OCI-LY7 (cell line): ENCODE data around the gene PCDHGA4. TPM values are rescaled to one million over a fixed set of nuclear protein-coding genes. Genes with fewer than 3 reads are reported as not detected.

Experiments used
- BruUV-seq: library from RNA; stranded (reverse); fragments of 400-500 nt; replicated peaks from 2 replicates; lab custom pipeline; 2021; lab: Mats Ljungman, UMichigan
- CTCF ChIA-PET: fragments of 300-600 bp; sonication (Branson Sonifier 250); formaldehyde crosslinking; loops from one replicate; lab custom pipeline; 2022; ENCODE audit warnings: antibody characterized with exemption; ENCODE audit not compliant: unreplicated experiment; lab: Charles Lee
- POLR2A ChIA-PET: fragments of 300-600 bp; sonication (Branson Sonifier 250); formaldehyde crosslinking; loops from one replicate; lab custom pipeline; 2022; ENCODE audit warnings: antibody characterized with exemption; lab: Charles Lee
- DNase-seq: peaks from one replicate; pipeline ENCODE4 v3.0.0-alpha.2; 2015; ENCODE audit warnings: low spot score
- H2AFZ ChIP-seq: fragments of 200-600 bp; sonication (generic), shearing (Covaris generic); 2 replicates; pipeline ENCODE4 v1.6.1; 2014; ENCODE audit warnings: mild to moderate bottlenecking, antibody characterized with exemption, low read length, moderate library complexity
- H3K27ac ChIP-seq: fragments of 200-600 bp; sonication (generic); 2 replicates; pipeline ENCODE4 v1.5.1; 2014; ENCODE audit warnings: mixed run types, low read depth, mild to moderate bottlenecking, moderate library complexity, low read length, inconsistent platforms; ENCODE audit not compliant: poor library complexity, severe bottlenecking
- H3K36me3 ChIP-seq: fragments of 200-600 bp; sonication (generic); 2 replicates; pipeline ENCODE4 v1.6.1; 2014; ENCODE audit warnings: mild to moderate bottlenecking, antibody characterized with exemption, low read length, moderate library complexity, mixed read lengths; ENCODE audit not compliant: insufficient read depth
- H3K4me1 ChIP-seq: fragments of 200-600 bp; sonication (generic); 2 replicates; pipeline ENCODE4 v1.5.1; 2014; ENCODE audit warnings: mild to moderate bottlenecking, low read length; ENCODE audit not compliant: insufficient read depth, poor library complexity, severe bottlenecking
- H3K4me2 ChIP-seq: fragments of 200-600 bp; sonication (generic); 2 replicates; pipeline ENCODE4 v1.6.1; 2014; ENCODE audit warnings: mild to moderate bottlenecking, low read length
- H3K4me3 ChIP-seq: fragments of 200-600 bp; sonication (generic); 2 replicates; pipeline ENCODE4 v1.5.1; 2014; ENCODE audit warnings: mild to moderate bottlenecking, low read depth, low read length; ENCODE audit not compliant: poor library complexity, severe bottlenecking
- H3K79me2 ChIP-seq: fragments of 200-600 bp; sonication (generic); 2 replicates; pipeline ENCODE4 v1.6.1; 2016; ENCODE audit warnings: low read depth, mild to moderate bottlenecking, low read length, moderate library complexity, mixed read lengths; ENCODE audit not compliant: insufficient read depth
- H3K9me2 ChIP-seq: fragments of 200-600 bp; sonication (generic); 2 replicates; pipeline ENCODE4 v1.6.1; 2016; ENCODE audit warnings: mild to moderate bottlenecking, low read length, mixed read lengths; ENCODE audit not compliant: insufficient read depth
- H3K9me3 ChIP-seq: fragments of 200-600 bp; sonication (generic); 2 replicates; pipeline ENCODE4 v1.6.1; 2014; ENCODE audit warnings: mild to moderate bottlenecking, mixed run types, low read length, mixed read lengths
- H4K20me1 ChIP-seq: fragments of 200-600 bp; sonication (generic); 2 replicates; pipeline ENCODE4 v1.6.1; 2014; ENCODE audit warnings: mild to moderate bottlenecking, antibody characterized with exemption, low read length, moderate library complexity, mixed read lengths; ENCODE audit not compliant: insufficient read depth
- CTCF ChIP-seq: fragments of 200-600 bp; sonication (generic); conservative IDR thresholded peaks from 2 replicates; pipeline ENCODE4 v1.5.1; 2014; ENCODE audit warnings: mild to moderate bottlenecking, antibody characterized with exemption, low read length, moderate library complexity, mixed read lengths
- EZH2phosphoT487 ChIP-seq: fragments of 200-600 bp; sonication (generic); IDR thresholded peaks from 2 replicates; pipeline ENCODE4 v1.6.1; 2018; ENCODE audit warnings: low read depth, borderline replicate concordance, mild to moderate bottlenecking, mixed run types, antibody characterized with exemption, low read length, moderate library complexity, mixed read lengths
- intact Hi-C: fragments of 100-400 bp; cut with micrococcal nuclease; formaldehyde crosslinking; loops from one replicate; pipeline ENCODE4 v1.10.0; 2022; ENCODE audit not compliant: unreplicated experiment
- total RNA-seq, 2 experiments: library from RNA; depleted of rRNA in 1 of 2; stranded (reverse); fragments of >200 nt in 1 of 2; shearing (Covaris generic) in 1 of 2; gene quantifications; 2 replicates each; pipeline ENCODE4 v1.2.3, GENCODE V29; 2014 to 2022

Gene PCDHGA4
- total RNA-seq, 2 experiments from 2014 or later = 1.9 to 3.5 TPM

GRCh38 chr5:141382469-141383294 lies 27.9 kb downstream of the PCDHGA4 start, which contains the start of gene PCDHGA7:
TSS of gene PCDHGA7 (plus strand) at chr5:141382742. CDS start at chr5:141382900, 158 bp downstream.
- Histone ChIP-seq H3K4me2 (peak within 1 kb of the TSS; percentile 61), H2AFZ (peak within 1 kb of the TSS; percentile 57), H3K79me2 (no peaks in the 10 kb centered on the region), H4K20me1 (no peaks in the 10 kb centered on the region), H3K27ac (no peak within 1 kb of the TSS), H3K36me3 (no peaks in the 10 kb centered on the region), H3K4me3 (peak within 1 kb of the TSS; percentile 68), H3K9me3 (no peaks in the 10 kb centered on the region), H3K4me1 (no peaks in the 10 kb centered on the region), H3K9me2 (no peaks in the 10 kb centered on the region)
- ChIA-PET POLR2A (interaction anchor here (0.5 to 0.9 kb wide), 2 partner anchors 8 to 80 kb away, joined by 3 read pairs; no protein-coding TSS in a partner anchor), CTCF (interaction anchor here (0.7 kb wide), 2 partner anchors 33 to 181 kb away, joined by 3 to 5 read pairs; partner anchors contain the start of gene PCDHGB1)
- TF ChIP-seq CTCF (peak; percentile 76), EZH2phosphoT487 (no peak)
- BruUV-seq = TSS peak; percentile 35
- peak; percentile 59 for DNase-seq
- intact Hi-C loops = no loop called here

GRCh38 chr5:141383345-141383744 lies 28.5 kb downstream of the PCDHGA4 start:
- H3K4me2 ChIP-seq = peak overlapping the region; percentile 61
- peak overlapping the region; percentile 57; the same call in 1 of the 2 replicates for H2AFZ ChIP-seq
- ChIA-PET CTCF (interaction anchor here (0.7 kb wide), 2 partner anchors 33 to 181 kb away, joined by 3 to 5 read pairs; partner anchors contain the start of gene PCDHGB1), POLR2A (no interaction called here)
- BruUV-seq = no TSS peak
- TF ChIP-seq EZH2phosphoT487 (no peak), CTCF (no peak)
- H3K36me3 ChIP-seq = no peaks in the 10 kb centered on the region
- no peaks in the 10 kb centered on the region for H3K9me3 ChIP-seq
- no peaks in the 10 kb centered on the region for H3K9me2 ChIP-seq
- peak overlapping the region; percentile 68 for H3K4me3 ChIP-seq
- no peaks in the 10 kb centered on the region for H3K4me1 ChIP-seq
- intact Hi-C loops = no loop called here
- H3K79me2 ChIP-seq = no peaks in the 10 kb centered on the region
- no peak for DNase-seq
- no peaks in the 10 kb centered on the region for H4K20me1 ChIP-seq
- H3K27ac ChIP-seq = no peak overlapping the region
